IMR-90 (cell line): ENCODE data around the gene EGF. TPM values are rescaled to one million over a fixed set of nuclear protein-coding genes. Genes with fewer than 3 reads are reported as not detected.

Source experiments
- ATAC-seq: fragments of 200-7000 bp; cut with Tn5 transposase; 2 replicates; pipeline ENCODE4 v1.9.1; 2020; ENCODE audit warnings: low read depth, mild to moderate bottlenecking, moderate library complexity
- BruUV-seq: library from RNA; stranded (reverse); fragments of 400-500 nt; replicated peaks from 2 replicates; lab custom pipeline; 2021; lab: Mats Ljungman, UMichigan
- CTCF ChIA-PET: fragments of 300-600 bp; formaldehyde crosslinking; extraction: SDS; loops from one replicate; lab custom pipeline; 2021; ENCODE audit warnings: antibody characterized with exemption; lab: Yijun Ruan, JAX
- POLR2A ChIA-PET: fragments of 300-600 bp; sonication (Branson Sonifier 250); formaldehyde crosslinking; loops from one replicate; lab custom pipeline; 2022; ENCODE audit warnings: antibody characterized with exemption; ENCODE audit not compliant: unreplicated experiment; lab: Charles Lee
- DNase-seq: peaks from one replicate; pipeline ENCODE4 v3.0.0; 2013
- H2AFZ ChIP-seq: replicated peaks from 2 replicates; pipeline ENCODE3; 2013; ENCODE audit warnings: low read length, mild to moderate bottlenecking; ENCODE audit not compliant: poor library complexity
- H2AK5ac ChIP-seq: 2 replicates; pipeline ENCODE4 v1.6.1; 2013; ENCODE audit warnings: low read depth, low read length, inconsistent platforms
- H2AK9ac ChIP-seq: replicated peaks from 2 replicates; pipeline ENCODE3; 2013; ENCODE audit warnings: mild to moderate bottlenecking, low read depth, low read length, moderate library complexity; ENCODE audit not compliant: poor library complexity
- H2BK120ac ChIP-seq: 2 replicates; pipeline ENCODE4 v1.6.1; 2013; ENCODE audit warnings: low read depth, low read length, inconsistent platforms
- H2BK15ac ChIP-seq: 3 replicates; pipeline ENCODE4 v1.6.1; 2013; ENCODE audit warnings: low read depth, low read length, inconsistent platforms
- H2BK20ac ChIP-seq: 2 replicates; pipeline ENCODE4 v1.6.1; 2013; ENCODE audit warnings: low read depth, mild to moderate bottlenecking, inconsistent platforms, low read length, moderate library complexity
- H2BK5ac ChIP-seq: 2 replicates; pipeline ENCODE4 v1.6.1; 2013; ENCODE audit warnings: mild to moderate bottlenecking, low read depth, low read length, inconsistent platforms; ENCODE audit not compliant: poor library complexity, severe bottlenecking
- H3K14ac ChIP-seq: replicated peaks from 2 replicates; pipeline ENCODE4 v1.6.1; 2013; ENCODE audit warnings: low read depth, low read length, inconsistent platforms
- H3K18ac ChIP-seq: 2 replicates; pipeline ENCODE4 v1.6.1; 2013; ENCODE audit warnings: low read depth, low read length, control low read depth
- H3K23ac ChIP-seq: 2 replicates; pipeline ENCODE4 v1.6.1; 2013; ENCODE audit warnings: low read depth, low read length, inconsistent platforms
- H3K27ac ChIP-seq: 2 replicates; pipeline ENCODE4 v1.5.1; 2013; ENCODE audit warnings: mild to moderate bottlenecking, control low read depth, low read length; ENCODE audit not compliant: insufficient read depth
- H3K27me3 ChIP-seq: 2 replicates; pipeline ENCODE4 v1.6.1; 2013; ENCODE audit warnings: low read length; ENCODE audit not compliant: control insufficient read depth, insufficient read depth
- H3K36me3 ChIP-seq: 2 replicates; pipeline ENCODE4 v1.6.1; 2013; ENCODE audit warnings: low read length, mixed read lengths; ENCODE audit not compliant: control insufficient read depth, insufficient read depth
- H3K4ac ChIP-seq: 2 replicates; pipeline ENCODE4 v1.6.1; 2013; ENCODE audit warnings: low read depth, low read length, inconsistent platforms
- H3K4me1 ChIP-seq: 2 replicates; pipeline ENCODE4 v1.6.1; 2013; ENCODE audit warnings: low read length, mixed read lengths; ENCODE audit not compliant: control insufficient read depth, insufficient read depth
- H3K4me2 ChIP-seq: 2 replicates; pipeline ENCODE4 v1.6.1; 2013; ENCODE audit warnings: low read depth, mild to moderate bottlenecking, control low read depth, low read length, moderate library complexity
- H3K4me3 ChIP-seq: 2 replicates; pipeline ENCODE4 v1.5.1; 2013; ENCODE audit warnings: low read depth, mild to moderate bottlenecking, control low read depth, low read length, moderate library complexity; ENCODE audit not compliant: insufficient read depth
- H3K56ac ChIP-seq: 2 replicates; pipeline ENCODE4 v1.6.1; 2013; ENCODE audit warnings: low read length, inconsistent platforms; ENCODE audit not compliant: insufficient read depth; ENCODE audit errors: extremely low read depth
- H3K79me1 ChIP-seq, 2 experiments: 2 replicates each; pipeline ENCODE4 v1.6.1; 2013; ENCODE audit warnings: low read length in 2 of 2, inconsistent platforms in 1 of 2, low read depth in 1 of 2
- H3K9ac ChIP-seq: 2 replicates; pipeline ENCODE4 v1.6.1; 2013; ENCODE audit warnings: low read depth, low read length, control low read depth
- H3K9me1 ChIP-seq: 2 replicates; pipeline ENCODE4 v1.6.1; 2013; ENCODE audit warnings: low read length, inconsistent platforms; ENCODE audit not compliant: insufficient read depth
- H3K9me3 ChIP-seq: 2 replicates; pipeline ENCODE4 v1.6.1; 2013; ENCODE audit warnings: low read length; ENCODE audit not compliant: control insufficient read depth, insufficient read depth
- H4K20me1 ChIP-seq: 2 replicates; pipeline ENCODE4 v1.6.1; 2013; ENCODE audit warnings: low read length, inconsistent platforms; ENCODE audit not compliant: insufficient read depth
- H4K5ac ChIP-seq: 2 replicates; pipeline ENCODE4 v1.6.1; 2013; ENCODE audit warnings: mild to moderate bottlenecking, low read depth, low read length, control low read depth
- H4K8ac ChIP-seq, 2 experiments: 2 replicates each; pipeline ENCODE4 v1.6.1; 2013; ENCODE audit warnings: low read depth in 2 of 2, low read length in 2 of 2, control low read depth in 1 of 2, inconsistent platforms in 1 of 2
- H4K91ac ChIP-seq: 2 replicates; pipeline ENCODE4 v1.6.1; 2013; ENCODE audit warnings: low read depth, low read length, inconsistent platforms; ENCODE audit not compliant: insufficient read depth
- CEBPB ChIP-seq: IDR thresholded peaks from 2 replicates; pipeline ENCODE4 v1.6.1; 2012; ENCODE audit warnings: low read depth, low read length, improper control_type of control experiment
- MAFK ChIP-seq: IDR thresholded peaks from 2 replicates; pipeline ENCODE4 v1.6.1; 2012; ENCODE audit warnings: low read depth, low read length, improper control_type of control experiment
- MAZ ChIP-seq: IDR thresholded peaks from 2 replicates; pipeline ENCODE4 v1.6.1; 2012; ENCODE audit warnings: low read depth, mild to moderate bottlenecking, low read length, improper control_type of control experiment, moderate library complexity, borderline replicate concordance
- MXI1 ChIP-seq: IDR thresholded peaks from 2 replicates; pipeline ENCODE4 v1.6.1; 2012; ENCODE audit warnings: low read depth, mild to moderate bottlenecking, low read length, moderate library complexity, borderline replicate concordance
- NFE2L2 ChIP-seq: fragments of 150-350 bp; IDR thresholded peaks from 2 replicates; pipeline ENCODE4 v1.6.1; 2016; ENCODE audit warnings: low read depth, mild to moderate bottlenecking, low read length
- RAD21 ChIP-seq: IDR thresholded peaks from 2 replicates; pipeline ENCODE4 v1.6.1; 2012; ENCODE audit warnings: low read length, improper control_type of control experiment
- RCOR1 ChIP-seq: IDR thresholded peaks from 2 replicates; pipeline ENCODE4 v1.6.1; 2012; ENCODE audit warnings: mild to moderate bottlenecking, low read length, improper control_type of control experiment; ENCODE audit not compliant: insufficient replicate concordance
- RFX5 ChIP-seq: IDR thresholded peaks from 2 replicates; pipeline ENCODE4 v1.8.0; 2012; ENCODE audit warnings: low read depth, mild to moderate bottlenecking, low read length, moderate library complexity
- SMC3 ChIP-seq: fragments of 150-350 bp; IDR thresholded peaks from 2 replicates; pipeline ENCODE4 v1.6.1; 2016; ENCODE audit warnings: low read depth, mild to moderate bottlenecking, antibody characterized with exemption, low read length, moderate library complexity
- WGBS, 2 experiments: methylation state at CpG; one replicate each; pipeline versions ENCODE4 v1.1.5 to v1.1.7; 2013; ENCODE audit warnings: missing lambda C conversion rate in 2 of 2; ENCODE audit not compliant: insufficient read length in 1 of 2; ENCODE audit errors: extremely low coverage in 2 of 2; 5-methylcytosine and 5-hydroxymethylcytosine counted together
- dilution Hi-C: fragments of 300-500 bp; cut with HindIII; formaldehyde crosslinking; loops from one replicate; pipeline ENCODE4 v1.14.3; 2018; ENCODE audit warnings: low sequenced_read_pairs; ENCODE audit not compliant: unreplicated experiment
- in situ Hi-C: fragments of 300-500 bp; cut with MboI; formaldehyde crosslinking; loops from 3 replicates; pipeline ENCODE4 v1.14.3; 2019; ENCODE audit warnings: low sequenced_read_pairs, inconsistent platforms, mixed read lengths
- intact Hi-C: fragments of 100-400 bp; cut with micrococcal nuclease; formaldehyde crosslinking; loops from 2 replicates; pipeline ENCODE4 v1.10.0; 2022
- polyA plus RNA-seq, 3 experiments: library from polyadenylated mRNA; depleted of rRNA; stranded (reverse); fragments of >200 nt; gene quantifications; 2 replicates each; pipeline ENCODE4 v1.2.3, GENCODE V29; 2012; ENCODE audit warnings: low replicate concordance in 1 of 3
- total RNA-seq: library from RNA; depleted of rRNA; stranded (reverse); fragments of >200 nt; gene quantifications from 2 replicates; pipeline ENCODE4 v1.2.3, GENCODE V29; 2012
- TF ChIP-seq, protein P1 (sequence below): conservative IDR thresholded peaks from 2 replicates; pipeline ENCODE4 v1.5.1; 2012; ENCODE audit warnings: mild to moderate bottlenecking, low read depth, low read length, improper control_type of control experiment
- TF ChIP-seq, protein P2 (sequence below): fragments of 150-350 bp; IDR thresholded peaks from 2 replicates; pipeline ENCODE4 v1.6.1; 2017; ENCODE audit warnings: mild to moderate bottlenecking, antibody characterized with exemption, low read length, low read depth
- TF ChIP-seq, protein P3 (sequence below): fragments of 150-350 bp; IDR thresholded peaks from 2 replicates; pipeline ENCODE4 v1.6.1; 2016; ENCODE audit warnings: low read depth, mild to moderate bottlenecking, low read length, moderate library complexity, borderline replicate concordance

Gene EGF
- total and polyA plus RNA-seq, 2 of the 4 experiments (the other 2 are of a cell fraction), result 1.7 to 2.2 TPM

DNA sequence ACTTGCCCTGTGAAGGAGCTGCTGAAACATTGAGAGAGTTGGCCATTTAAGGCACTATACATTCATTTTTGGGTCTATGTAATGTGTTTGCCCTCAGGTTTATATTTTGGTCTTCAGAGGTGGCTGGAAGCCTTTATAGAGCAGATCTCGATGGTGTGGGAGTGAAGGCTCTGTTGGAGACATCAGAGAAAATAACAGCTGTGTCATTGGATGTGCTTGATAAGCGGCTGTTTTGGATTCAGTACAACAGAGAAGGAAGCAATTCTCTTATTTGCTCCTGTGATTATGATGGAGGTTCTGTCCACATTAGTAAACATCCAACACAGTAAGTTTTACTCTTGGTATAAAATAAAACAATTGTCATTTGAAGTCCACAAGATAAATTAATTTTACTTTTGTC lies 31.1 kb downstream of the EGF start:
- Histone ChIP-seq H4K91ac (no peak overlapping the region), H3K4me3 (no peak overlapping the region), H3K18ac (no peak overlapping the region), H3K27ac (no peak overlapping the region), H3K36me3 (no peaks in the 10 kb centered on the region), H2BK20ac (no peak overlapping the region), H3K9ac (no peak overlapping the region), H3K14ac (no peak overlapping the region), H4K20me1 (no peaks in the 10 kb centered on the region), H3K23ac (no peak overlapping the region), H2BK5ac (no peak overlapping the region), H3K4me2 (no peak overlapping the region), H2AK9ac (no peak overlapping the region), H3K79me1 (no peaks in the 10 kb centered on the region), H3K9me3 (no peaks in the 10 kb centered on the region), H3K4me1 (no peaks in the 10 kb centered on the region), H3K9me1 (no peaks in the 10 kb centered on the region), H2AFZ (no peak overlapping the region), H4K5ac (no peak overlapping the region), H2BK15ac (no peak overlapping the region), H4K8ac (no peak overlapping the region), H3K27me3 (no peaks in the 10 kb centered on the region; the same call in 1 of the 2 replicates), H2BK120ac (no peak overlapping the region), H2AK5ac (no peak overlapping the region), H3K4ac (no peak overlapping the region), H3K56ac (no peak overlapping the region)
- no TSS peak for BruUV-seq
- TF ChIP-seq, protein P1, sequence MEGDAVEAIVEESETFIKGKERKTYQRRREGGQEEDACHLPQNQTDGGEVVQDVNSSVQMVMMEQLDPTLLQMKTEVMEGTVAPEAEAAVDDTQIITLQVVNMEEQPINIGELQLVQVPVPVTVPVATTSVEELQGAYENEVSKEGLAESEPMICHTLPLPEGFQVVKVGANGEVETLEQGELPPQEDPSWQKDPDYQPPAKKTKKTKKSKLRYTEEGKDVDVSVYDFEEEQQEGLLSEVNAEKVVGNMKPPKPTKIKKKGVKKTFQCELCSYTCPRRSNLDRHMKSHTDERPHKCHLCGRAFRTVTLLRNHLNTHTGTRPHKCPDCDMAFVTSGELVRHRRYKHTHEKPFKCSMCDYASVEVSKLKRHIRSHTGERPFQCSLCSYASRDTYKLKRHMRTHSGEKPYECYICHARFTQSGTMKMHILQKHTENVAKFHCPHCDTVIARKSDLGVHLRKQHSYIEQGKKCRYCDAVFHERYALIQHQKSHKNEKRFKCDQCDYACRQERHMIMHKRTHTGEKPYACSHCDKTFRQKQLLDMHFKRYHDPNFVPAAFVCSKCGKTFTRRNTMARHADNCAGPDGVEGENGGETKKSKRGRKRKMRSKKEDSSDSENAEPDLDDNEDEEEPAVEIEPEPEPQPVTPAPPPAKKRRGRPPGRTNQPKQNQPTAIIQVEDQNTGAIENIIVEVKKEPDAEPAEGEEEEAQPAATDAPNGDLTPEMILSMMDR, result no peak
- TF ChIP-seq NFE2L2 (no peak), RAD21 (no peak), RCOR1 (no peak), MAFK (no peak), MXI1 (no peak), MAZ (no peak), RFX5 (no peak), CEBPB (no peak), SMC3 (no peak)
- TF ChIP-seq, protein P2, sequence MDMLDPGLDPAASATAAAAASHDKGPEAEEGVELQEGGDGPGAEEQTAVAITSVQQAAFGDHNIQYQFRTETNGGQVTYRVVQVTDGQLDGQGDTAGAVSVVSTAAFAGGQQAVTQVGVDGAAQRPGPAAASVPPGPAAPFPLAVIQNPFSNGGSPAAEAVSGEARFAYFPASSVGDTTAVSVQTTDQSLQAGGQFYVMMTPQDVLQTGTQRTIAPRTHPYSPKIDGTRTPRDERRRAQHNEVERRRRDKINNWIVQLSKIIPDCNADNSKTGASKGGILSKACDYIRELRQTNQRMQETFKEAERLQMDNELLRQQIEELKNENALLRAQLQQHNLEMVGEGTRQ, result no peak
- TF ChIP-seq, protein P3, sequence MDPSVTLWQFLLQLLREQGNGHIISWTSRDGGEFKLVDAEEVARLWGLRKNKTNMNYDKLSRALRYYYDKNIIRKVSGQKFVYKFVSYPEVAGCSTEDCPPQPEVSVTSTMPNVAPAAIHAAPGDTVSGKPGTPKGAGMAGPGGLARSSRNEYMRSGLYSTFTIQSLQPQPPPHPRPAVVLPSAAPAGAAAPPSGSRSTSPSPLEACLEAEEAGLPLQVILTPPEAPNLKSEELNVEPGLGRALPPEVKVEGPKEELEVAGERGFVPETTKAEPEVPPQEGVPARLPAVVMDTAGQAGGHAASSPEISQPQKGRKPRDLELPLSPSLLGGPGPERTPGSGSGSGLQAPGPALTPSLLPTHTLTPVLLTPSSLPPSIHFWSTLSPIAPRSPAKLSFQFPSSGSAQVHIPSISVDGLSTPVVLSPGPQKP, result no peak
- DNase-seq (no peak), ATAC-seq (no peak)
- dilution Hi-C loops (no loop called here), in situ Hi-C loops (no loop called here), intact Hi-C loops (no loop called here)
- ChIA-PET CTCF (no interaction called here), POLR2A (no interaction called here)
- WGBS, 2 experiments, result no CpG with 5 or more reads among the region's 2 CpGs
